HepG2 (cell line): ENCODE data around the gene YIF1A. TPM values are rescaled to one million over a fixed set of nuclear protein-coding genes. Genes with fewer than 3 reads are reported as not detected.

Source experiments
- AGO1 ChIP-seq: fragments of 200-400 bp; formaldehyde crosslinking; IDR thresholded peaks from 2 replicates; pipeline ENCODE4 v1.6.1; 2017; ENCODE audit warnings: mild to moderate bottlenecking, low read depth, low read length, moderate library complexity; ENCODE audit not compliant: poor library complexity, severe bottlenecking
- KDM2A ChIP-seq: sonication (generic); formaldehyde crosslinking; IDR thresholded peaks from 2 replicates; pipeline ENCODE4 v1.4.0; 2020; ENCODE audit warnings: low read depth, missing genetic modification reagents, borderline replicate concordance
- NPAS2 ChIP-seq: sonication (generic); formaldehyde crosslinking; IDR thresholded peaks from 2 replicates; pipeline ENCODE4 v1.8.0; 2022; ENCODE audit warnings: mild to moderate bottlenecking, missing genetic modification reagents, borderline replicate concordance
- SNRNP70 ChIP-seq: fragments of 200-400 bp; formaldehyde crosslinking; IDR thresholded peaks from 2 replicates; pipeline ENCODE4 v1.6.1; 2017; ENCODE audit warnings: mild to moderate bottlenecking, low read depth, low read length, moderate library complexity
- TGIF2 ChIP-seq: IDR thresholded peaks from 2 replicates; pipeline ENCODE4 v1.6.1; 2016; ENCODE audit warnings: control low read depth, missing compliant biosample characterization
- ZNF430 ChIP-seq: sonication (generic); formaldehyde crosslinking; IDR thresholded peaks from 2 replicates; pipeline ENCODE4 v1.9.0; 2021; ENCODE audit warnings: mild to moderate bottlenecking, missing genetic modification reagents
- polyA plus RNA-seq, 8 experiments: library from polyadenylated mRNA; depleted of rRNA in 3 of 8; stranded (reverse) in 7 of 8; unstranded in 1 of 8; fragments of >200 nt; fragmentation: Illumina TruSeq in 4 of 8; extraction: Trizol in 4 of 8; gene quantifications; 2 replicates each; pipeline versions ENCODE4 v1.2.1 to v1.2.3, GENCODE V29; 2011 to 2016; ENCODE audit warnings: low read depth in 4 of 8, missing spikeins in 1 of 8, mixed read lengths in 1 of 8; ENCODE audit not compliant: insufficient read depth in 1 of 8
- total RNA-seq, 5 experiments: library from RNA; depleted of rRNA; stranded (reverse); fragments of >200 nt; fragmentation: Illumina TruSeq; extraction: Trizol; gene quantifications; 2 replicates each; pipeline ENCODE4 v1.2.3, GENCODE V29; 2016; ENCODE audit warnings: low read depth in 1 of 5
- TF ChIP-seq, protein P1 (sequence below): sonication (generic); formaldehyde crosslinking; IDR thresholded peaks from 2 replicates; pipeline ENCODE4 v1.4.0; 2020; ENCODE audit warnings: mild to moderate bottlenecking, missing genetic modification reagents
- TF ChIP-seq, protein P2 (sequence below): sonication (generic); formaldehyde crosslinking; IDR thresholded peaks from 2 replicates; pipeline ENCODE4 v1.4.0; 2020; ENCODE audit warnings: missing genetic modification reagents, borderline replicate concordance
- TF ChIP-seq, protein P3 (sequence below): sonication (generic); formaldehyde crosslinking; IDR thresholded peaks from 2 replicates; pipeline ENCODE4 v1.4.0; 2020; ENCODE audit warnings: missing genetic modification reagents
- TF ChIP-seq, protein P4 (sequence below): IDR thresholded peaks from 2 replicates; pipeline ENCODE4 v1.6.1; 2016; ENCODE audit warnings: low read depth, missing genetic modification reagents, missing compliant biosample characterization

The YIF1A gene
- total and polyA plus RNA-seq, 2 of the 13 experiments (the other 11 are each of a cell fraction or from before 2014, with no cell fraction given) = 133 to 145 TPM

DNA sequence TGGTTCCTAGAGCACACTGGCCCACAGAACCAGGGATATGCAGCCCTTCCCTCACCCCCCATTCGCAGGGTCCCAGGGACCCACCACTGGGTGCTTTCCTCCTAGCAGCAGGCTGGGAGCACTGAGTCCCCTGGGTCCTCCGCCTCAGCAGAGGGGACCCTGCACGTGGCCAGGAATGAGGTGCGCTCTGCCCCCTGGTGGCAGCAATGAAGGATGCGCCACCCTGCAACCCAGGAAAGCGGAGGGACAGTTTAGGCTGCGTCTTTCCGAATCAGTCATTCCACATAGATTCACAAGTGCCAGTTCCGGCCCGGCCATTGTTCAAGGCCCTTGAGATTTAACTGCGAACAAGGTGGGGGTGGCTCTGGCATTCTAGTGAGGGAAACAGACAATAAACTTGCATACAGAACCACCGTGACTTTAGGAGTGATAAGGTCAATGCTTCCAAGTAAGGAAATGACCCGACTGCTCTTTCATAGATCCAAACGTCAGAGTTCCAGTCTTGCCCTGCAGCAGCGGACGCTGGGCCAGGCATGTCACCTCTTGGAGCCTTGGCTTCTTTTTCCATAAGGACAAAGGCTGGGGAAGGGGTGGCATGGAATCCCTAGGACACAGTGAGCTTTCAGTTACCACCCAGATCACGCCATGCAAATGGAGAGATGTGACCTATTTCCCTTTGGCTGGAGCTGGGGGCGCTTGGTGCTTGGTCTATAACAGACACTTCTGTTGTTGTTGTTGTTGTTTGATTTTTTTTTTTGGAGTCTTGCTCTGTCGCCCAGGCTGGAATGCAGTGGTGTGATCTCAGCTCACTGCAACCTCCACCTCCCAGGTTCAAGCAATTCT is 39.6 kb upstream of the YIF1A start (continued):
- peak; percentile 53; the same call in 1 of the 2 replicates for TF ChIP-seq ZNF430
- TF ChIP-seq, protein P1, sequence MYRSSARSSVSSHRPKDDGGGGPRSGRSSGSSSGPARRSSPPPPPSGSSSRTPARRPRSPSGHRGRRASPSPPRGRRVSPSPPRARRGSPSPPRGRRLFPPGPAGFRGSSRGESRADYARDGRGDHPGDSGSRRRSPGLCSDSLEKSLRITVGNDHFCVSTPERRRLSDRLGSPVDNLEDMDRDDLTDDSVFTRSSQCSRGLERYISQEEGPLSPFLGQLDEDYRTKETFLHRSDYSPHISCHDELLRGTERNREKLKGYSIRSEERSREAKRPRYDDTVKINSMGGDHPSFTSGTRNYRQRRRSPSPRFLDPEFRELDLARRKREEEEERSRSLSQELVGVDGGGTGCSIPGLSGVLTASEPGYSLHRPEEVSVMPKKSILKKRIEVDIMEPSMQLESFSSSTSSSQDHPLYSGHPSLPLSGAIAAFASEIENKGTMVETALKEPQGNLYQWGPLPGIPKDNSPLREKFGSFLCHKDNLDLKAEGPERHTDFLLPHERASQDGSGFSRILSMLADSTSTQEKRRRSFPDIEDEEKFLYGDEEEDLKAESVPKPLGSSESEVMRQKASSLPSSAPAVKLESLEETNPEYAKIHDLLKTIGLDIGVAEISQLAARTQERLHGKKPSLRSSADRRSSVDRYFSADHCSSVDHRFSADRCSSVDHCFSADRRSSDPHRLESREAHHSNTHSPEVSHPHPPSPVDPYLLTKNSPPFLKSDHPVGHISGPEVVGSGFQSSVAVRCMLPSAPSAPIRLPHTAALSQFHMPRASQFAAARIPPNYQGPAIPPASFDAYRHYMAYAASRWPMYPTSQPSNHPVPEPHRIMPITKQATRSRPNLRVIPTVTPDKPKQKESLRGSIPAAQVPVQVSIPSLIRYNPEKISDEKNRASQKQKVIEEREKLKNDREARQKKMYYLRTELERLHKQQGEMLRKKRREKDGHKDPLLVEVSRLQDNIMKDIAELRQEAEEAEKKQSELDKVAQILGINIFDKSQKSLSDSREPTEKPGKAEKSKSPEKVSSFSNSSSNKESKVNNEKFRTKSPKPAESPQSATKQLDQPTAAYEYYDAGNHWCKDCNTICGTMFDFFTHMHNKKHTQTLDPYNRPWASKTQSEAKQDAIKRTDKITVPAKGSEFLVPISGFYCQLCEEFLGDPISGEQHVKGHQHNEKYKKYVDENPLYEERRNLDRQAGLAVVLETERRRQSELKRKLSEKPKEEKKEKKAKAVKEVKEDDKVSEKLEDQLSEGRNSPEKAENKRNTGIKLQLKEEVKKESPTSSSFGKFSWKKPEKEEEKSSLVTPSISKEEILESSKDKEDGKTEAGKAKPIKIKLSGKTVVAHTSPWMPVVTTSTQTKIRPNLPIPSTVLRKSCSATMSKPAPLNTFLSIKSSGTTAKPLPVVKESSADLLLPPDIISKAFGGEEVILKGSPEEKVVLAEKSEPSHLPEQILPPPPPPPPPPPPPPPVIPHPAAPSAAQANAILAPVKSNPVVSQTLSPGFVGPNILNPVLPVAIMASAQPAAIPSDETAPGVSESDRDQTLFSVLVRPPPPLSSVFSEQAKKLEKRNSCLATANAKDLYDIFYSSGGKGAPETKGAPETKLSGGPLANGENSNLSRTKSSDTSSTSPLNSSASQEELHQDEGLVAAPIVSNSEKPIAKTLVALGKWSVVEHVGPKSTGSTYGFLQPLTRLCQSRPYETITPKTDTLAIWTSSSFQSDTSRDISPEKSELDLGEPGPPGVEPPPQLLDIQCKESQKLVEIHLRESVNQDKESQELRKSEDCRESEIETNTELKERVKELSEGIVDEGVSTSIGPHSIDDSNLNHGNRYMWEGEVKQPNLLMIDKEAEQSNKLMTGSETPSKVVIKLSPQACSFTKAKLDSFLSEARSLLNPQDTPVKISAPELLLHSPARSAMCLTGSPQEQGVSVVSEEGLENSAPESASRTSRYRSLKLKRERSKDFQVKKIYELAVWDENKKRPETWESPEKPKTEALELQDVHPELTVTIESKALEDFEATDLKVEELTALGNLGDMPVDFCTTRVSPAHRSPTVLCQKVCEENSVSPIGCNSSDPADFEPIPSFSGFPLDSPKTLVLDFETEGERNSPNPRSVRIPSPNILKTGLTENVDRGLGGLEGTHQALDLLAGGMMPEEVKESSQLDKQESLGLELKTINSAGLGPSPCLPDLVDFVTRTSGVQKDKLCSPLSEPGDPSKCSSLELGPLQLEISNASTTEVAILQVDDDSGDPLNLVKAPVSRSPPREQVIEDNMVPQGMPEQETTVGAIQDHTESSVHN (CRISPR knock-in tag) = no peak
- TF ChIP-seq AGO1 = no peak
- peak; percentile 90 for TF ChIP-seq KDM2A
- TF ChIP-seq, protein P2, sequence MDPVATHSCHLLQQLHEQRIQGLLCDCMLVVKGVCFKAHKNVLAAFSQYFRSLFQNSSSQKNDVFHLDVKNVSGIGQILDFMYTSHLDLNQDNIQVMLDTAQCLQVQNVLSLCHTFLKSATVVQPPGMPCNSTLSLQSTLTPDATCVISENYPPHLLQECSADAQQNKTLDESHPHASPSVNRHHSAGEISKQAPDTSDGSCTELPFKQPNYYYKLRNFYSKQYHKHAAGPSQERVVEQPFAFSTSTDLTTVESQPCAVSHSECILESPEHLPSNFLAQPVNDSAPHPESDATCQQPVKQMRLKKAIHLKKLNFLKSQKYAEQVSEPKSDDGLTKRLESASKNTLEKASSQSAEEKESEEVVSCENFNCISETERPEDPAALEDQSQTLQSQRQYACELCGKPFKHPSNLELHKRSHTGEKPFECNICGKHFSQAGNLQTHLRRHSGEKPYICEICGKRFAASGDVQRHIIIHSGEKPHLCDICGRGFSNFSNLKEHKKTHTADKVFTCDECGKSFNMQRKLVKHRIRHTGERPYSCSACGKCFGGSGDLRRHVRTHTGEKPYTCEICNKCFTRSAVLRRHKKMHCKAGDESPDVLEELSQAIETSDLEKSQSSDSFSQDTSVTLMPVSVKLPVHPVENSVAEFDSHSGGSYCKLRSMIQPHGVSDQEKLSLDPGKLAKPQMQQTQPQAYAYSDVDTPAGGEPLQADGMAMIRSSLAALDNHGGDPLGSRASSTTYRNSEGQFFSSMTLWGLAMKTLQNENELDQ (CRISPR knock-in tag) = no peak
- TF ChIP-seq, protein P3, sequence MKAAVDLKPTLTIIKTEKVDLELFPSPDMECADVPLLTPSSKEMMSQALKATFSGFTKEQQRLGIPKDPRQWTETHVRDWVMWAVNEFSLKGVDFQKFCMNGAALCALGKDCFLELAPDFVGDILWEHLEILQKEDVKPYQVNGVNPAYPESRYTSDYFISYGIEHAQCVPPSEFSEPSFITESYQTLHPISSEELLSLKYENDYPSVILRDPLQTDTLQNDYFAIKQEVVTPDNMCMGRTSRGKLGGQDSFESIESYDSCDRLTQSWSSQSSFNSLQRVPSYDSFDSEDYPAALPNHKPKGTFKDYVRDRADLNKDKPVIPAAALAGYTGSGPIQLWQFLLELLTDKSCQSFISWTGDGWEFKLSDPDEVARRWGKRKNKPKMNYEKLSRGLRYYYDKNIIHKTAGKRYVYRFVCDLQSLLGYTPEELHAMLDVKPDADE = no peak
- TF ChIP-seq TGIF2 (CRISPR knock-in tag) = 0 out of 2 replicates have a peak, but pooled peaks have one; percentile 42
- TF ChIP-seq, protein P4, sequence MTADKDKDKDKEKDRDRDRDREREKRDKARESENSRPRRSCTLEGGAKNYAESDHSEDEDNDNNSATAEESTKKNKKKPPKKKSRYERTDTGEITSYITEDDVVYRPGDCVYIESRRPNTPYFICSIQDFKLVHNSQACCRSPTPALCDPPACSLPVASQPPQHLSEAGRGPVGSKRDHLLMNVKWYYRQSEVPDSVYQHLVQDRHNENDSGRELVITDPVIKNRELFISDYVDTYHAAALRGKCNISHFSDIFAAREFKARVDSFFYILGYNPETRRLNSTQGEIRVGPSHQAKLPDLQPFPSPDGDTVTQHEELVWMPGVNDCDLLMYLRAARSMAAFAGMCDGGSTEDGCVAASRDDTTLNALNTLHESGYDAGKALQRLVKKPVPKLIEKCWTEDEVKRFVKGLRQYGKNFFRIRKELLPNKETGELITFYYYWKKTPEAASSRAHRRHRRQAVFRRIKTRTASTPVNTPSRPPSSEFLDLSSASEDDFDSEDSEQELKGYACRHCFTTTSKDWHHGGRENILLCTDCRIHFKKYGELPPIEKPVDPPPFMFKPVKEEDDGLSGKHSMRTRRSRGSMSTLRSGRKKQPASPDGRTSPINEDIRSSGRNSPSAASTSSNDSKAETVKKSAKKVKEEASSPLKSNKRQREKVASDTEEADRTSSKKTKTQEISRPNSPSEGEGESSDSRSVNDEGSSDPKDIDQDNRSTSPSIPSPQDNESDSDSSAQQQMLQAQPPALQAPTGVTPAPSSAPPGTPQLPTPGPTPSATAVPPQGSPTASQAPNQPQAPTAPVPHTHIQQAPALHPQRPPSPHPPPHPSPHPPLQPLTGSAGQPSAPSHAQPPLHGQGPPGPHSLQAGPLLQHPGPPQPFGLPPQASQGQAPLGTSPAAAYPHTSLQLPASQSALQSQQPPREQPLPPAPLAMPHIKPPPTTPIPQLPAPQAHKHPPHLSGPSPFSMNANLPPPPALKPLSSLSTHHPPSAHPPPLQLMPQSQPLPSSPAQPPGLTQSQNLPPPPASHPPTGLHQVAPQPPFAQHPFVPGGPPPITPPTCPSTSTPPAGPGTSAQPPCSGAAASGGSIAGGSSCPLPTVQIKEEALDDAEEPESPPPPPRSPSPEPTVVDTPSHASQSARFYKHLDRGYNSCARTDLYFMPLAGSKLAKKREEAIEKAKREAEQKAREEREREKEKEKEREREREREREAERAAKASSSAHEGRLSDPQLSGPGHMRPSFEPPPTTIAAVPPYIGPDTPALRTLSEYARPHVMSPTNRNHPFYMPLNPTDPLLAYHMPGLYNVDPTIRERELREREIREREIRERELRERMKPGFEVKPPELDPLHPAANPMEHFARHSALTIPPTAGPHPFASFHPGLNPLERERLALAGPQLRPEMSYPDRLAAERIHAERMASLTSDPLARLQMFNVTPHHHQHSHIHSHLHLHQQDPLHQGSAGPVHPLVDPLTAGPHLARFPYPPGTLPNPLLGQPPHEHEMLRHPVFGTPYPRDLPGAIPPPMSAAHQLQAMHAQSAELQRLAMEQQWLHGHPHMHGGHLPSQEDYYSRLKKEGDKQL = no peak
- TF ChIP-seq SNRNP70 = no peak
- no peak for TF ChIP-seq NPAS2 (CRISPR knock-in tag)
